ENCODE results near the gene MBLAC1.

MBLAC1 gene

GRCh38 chr7:100166970-100167911, 40.5 kb downstream of the MBLAC1 start:
- H3K27ac ChIP-seq (ENCODE audit: low read depth, low read length): no peak overlapping the region
- peak overlapping the region; percentile 71 for H3K4me3 ChIP-seq (ENCODE audit: low read depth, low read length)

GRCh38 chr7:100167912-100168323, 41.2 kb downstream of the MBLAC1 start:
- Histone ChIP-seq H3K27me3 (ENCODE audit: control insufficient read depth, insufficient read depth, low read length) (peaks cover 16% of the 10 kb centered on the region), H3K27ac (ENCODE audit: low read depth, low read length) (peak overlapping the region; percentile 59), H3K9ac (ENCODE audit: low read depth, low read length) (no peak overlapping the region), H3K9me3 (ENCODE audit: control insufficient read depth, insufficient read depth, low read length) (no peaks in the 10 kb centered on the region), H3K4me3 (ENCODE audit: low read depth, low read length) (peak overlapping the region; percentile 71), H3K4me1 (ENCODE audit: control insufficient read depth, insufficient read depth, low read length) (peaks cover 35% of the 10 kb centered on the region), H3K36me3 (ENCODE audit: control insufficient read depth, insufficient read depth, low read length) (no peaks in the 10 kb centered on the region)

More at GRCh38 chr7:100166970-100167911, 40.5 kb downstream of the MBLAC1 start:
- Histone ChIP-seq H3K9me3 (ENCODE audit: control insufficient read depth, insufficient read depth, low read length) (no peaks in the 10 kb centered on the region), H3K9ac (ENCODE audit: low read depth, low read length) (no peak overlapping the region), H3K27me3 (ENCODE audit: control insufficient read depth, insufficient read depth, low read length) (peaks cover 16% of the 10 kb centered on the region), H3K4me1 (ENCODE audit: control insufficient read depth, insufficient read depth, low read length) (peaks cover 37% of the 10 kb centered on the region), H3K36me3 (ENCODE audit: control insufficient read depth, insufficient read depth, low read length) (no peaks in the 10 kb centered on the region)

DNA sequence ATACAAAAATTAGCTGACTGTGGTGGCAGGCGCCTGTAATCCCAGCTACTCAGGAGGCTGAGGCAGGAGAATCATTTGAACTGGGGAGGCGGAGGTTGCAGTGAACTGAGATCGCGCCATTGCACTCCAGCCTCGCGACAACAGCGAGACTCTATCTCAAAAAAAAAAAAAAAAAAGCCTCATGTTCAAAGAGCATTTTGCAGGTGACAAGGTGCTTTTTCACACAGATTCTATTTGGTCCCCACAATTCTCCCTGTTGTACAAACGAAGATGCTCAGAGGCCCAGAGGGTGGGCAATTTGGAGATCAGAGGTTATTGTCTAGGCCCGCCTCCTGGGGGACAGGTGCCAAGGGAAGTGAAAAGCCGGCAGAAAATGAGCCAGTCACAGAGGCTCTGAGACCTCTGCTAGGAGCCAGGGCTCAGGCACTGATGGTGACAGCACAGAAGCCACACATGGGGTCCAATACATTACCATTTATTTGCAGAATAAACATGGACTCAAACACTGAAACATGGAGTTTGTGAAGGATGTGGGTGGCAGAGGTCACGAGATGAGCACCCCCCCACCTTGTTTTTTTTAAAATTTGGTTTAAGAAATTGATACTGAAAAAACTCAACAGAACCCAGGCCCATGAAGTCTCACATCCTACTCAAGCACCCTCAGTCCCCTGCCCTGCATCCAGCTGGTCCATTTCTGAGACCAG, 42.5 kb downstream of the MBLAC1 start:
- peaks cover 16% of the 10 kb centered on the region for H3K27me3 ChIP-seq (ENCODE audit: control insufficient read depth, insufficient read depth, low read length)
- no peak overlapping the region for H3K9ac ChIP-seq (ENCODE audit: low read depth, low read length)
- H3K36me3 ChIP-seq (ENCODE audit: control insufficient read depth, insufficient read depth, low read length): peaks cover 8% of the 10 kb centered on the region
- H3K4me3 ChIP-seq (ENCODE audit: low read depth, low read length): no peak overlapping the region
- H3K27ac ChIP-seq (ENCODE audit: low read depth, low read length): no peak overlapping the region
- H3K4me1 ChIP-seq (ENCODE audit: control insufficient read depth, insufficient read depth, low read length): peaks cover 31% of the 10 kb centered on the region
- no peaks in the 10 kb centered on the region for H3K9me3 ChIP-seq (ENCODE audit: control insufficient read depth, insufficient read depth, low read length)

DNA sequence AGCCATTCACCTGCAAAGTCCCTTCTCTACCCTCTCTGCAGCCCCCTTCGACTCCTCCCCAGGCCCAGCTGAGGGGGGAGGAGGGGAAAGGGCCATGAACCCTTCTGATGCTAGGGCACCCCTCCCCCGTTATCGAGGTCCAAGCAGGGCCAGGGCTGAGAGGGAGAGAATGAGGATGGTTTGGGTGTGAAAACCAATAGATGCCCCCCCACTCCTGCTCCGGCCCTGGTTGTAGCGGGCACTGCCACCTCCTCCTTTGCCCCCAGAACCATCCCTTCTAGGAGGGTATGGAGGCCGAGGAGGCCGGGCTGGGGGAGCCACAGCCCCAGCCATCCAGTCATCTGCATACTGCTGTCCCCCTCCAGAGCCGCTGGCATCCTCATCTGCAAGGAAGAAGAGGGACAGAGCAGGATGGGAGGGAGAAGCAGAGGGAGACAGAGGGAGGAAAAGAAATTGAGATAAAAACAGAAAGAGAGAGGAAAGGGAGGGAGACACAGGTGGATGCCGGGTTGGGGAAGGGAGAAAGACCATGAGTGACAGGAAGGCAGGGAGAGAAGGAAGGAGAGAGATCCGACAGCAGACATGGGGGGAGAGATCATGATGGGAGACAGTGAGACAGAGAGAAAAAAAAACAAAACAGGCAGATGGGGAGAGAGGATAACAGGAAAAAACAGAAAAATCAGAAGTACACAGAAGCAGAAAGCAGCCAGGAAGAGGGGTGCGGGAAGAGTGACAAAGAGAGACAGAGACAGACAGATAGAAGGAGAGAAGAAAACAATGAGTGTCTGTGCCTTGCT, 43.5 kb downstream of the MBLAC1 start:
- peaks cover 31% of the 10 kb centered on the region for H3K4me1 ChIP-seq (ENCODE audit: control insufficient read depth, insufficient read depth, low read length)
- H3K4me3 ChIP-seq (ENCODE audit: low read depth, low read length): peak overlapping the region; percentile 74; the same call in 1 of the 2 replicates
- H3K27ac ChIP-seq (ENCODE audit: low read depth, low read length): no peak overlapping the region
- no peaks in the 10 kb centered on the region for H3K9me3 ChIP-seq (ENCODE audit: control insufficient read depth, insufficient read depth, low read length)
- peaks cover 16% of the 10 kb centered on the region for H3K27me3 ChIP-seq (ENCODE audit: control insufficient read depth, insufficient read depth, low read length)
- no peak overlapping the region for H3K9ac ChIP-seq (ENCODE audit: low read depth, low read length)
- peaks cover 18% of the 10 kb centered on the region for H3K36me3 ChIP-seq (ENCODE audit: control insufficient read depth, insufficient read depth, low read length)

GRCh38 chr7:100171087-100171681, 44.4 kb downstream of the MBLAC1 start:
- Histone ChIP-seq H3K36me3 (ENCODE audit: control insufficient read depth, insufficient read depth, low read length) (peaks cover 22% of the 10 kb centered on the region), H3K4me3 (ENCODE audit: low read depth, low read length) (peak overlapping the region; percentile 74), H3K27me3 (ENCODE audit: control insufficient read depth, insufficient read depth, low read length) (peaks cover 15% of the 10 kb centered on the region), H3K4me1 (ENCODE audit: control insufficient read depth, insufficient read depth, low read length) (peaks cover 33% of the 10 kb centered on the region), H3K9ac (ENCODE audit: low read depth, low read length) (no peak overlapping the region), H3K9me3 (ENCODE audit: control insufficient read depth, insufficient read depth, low read length) (no peaks in the 10 kb centered on the region), H3K27ac (ENCODE audit: low read depth, low read length) (peak overlapping the region; percentile 20)

GRCh38 chr7:100171840-100172239, 45.1 kb downstream of the MBLAC1 start:
- H3K4me3 ChIP-seq (ENCODE audit: low read depth, low read length): peak overlapping the region; percentile 74
- peaks cover 22% of the 10 kb centered on the region for H3K36me3 ChIP-seq (ENCODE audit: control insufficient read depth, insufficient read depth, low read length)
- H3K27me3 ChIP-seq (ENCODE audit: control insufficient read depth, insufficient read depth, low read length): peaks cover 9% of the 10 kb centered on the region
- H3K9ac ChIP-seq (ENCODE audit: low read depth, low read length): no peak overlapping the region
- no peak overlapping the region for H3K27ac ChIP-seq (ENCODE audit: low read depth, low read length)
- H3K9me3 ChIP-seq (ENCODE audit: control insufficient read depth, insufficient read depth, low read length): no peaks in the 10 kb centered on the region
- peaks cover 34% of the 10 kb centered on the region for H3K4me1 ChIP-seq (ENCODE audit: control insufficient read depth, insufficient read depth, low read length)

GRCh38 chr7:100173806-100174495, 47.2 kb downstream of the MBLAC1 start:
- peaks cover 22% of the 10 kb centered on the region for H3K36me3 ChIP-seq (ENCODE audit: control insufficient read depth, insufficient read depth, low read length)
- no peak overlapping the region for H3K4me3 ChIP-seq (ENCODE audit: low read depth, low read length)
- H3K27me3 ChIP-seq (ENCODE audit: control insufficient read depth, insufficient read depth, low read length): peaks cover 14% of the 10 kb centered on the region
- H3K4me1 ChIP-seq (ENCODE audit: control insufficient read depth, insufficient read depth, low read length): peaks cover 22% of the 10 kb centered on the region
- no peak overlapping the region for H3K9ac ChIP-seq (ENCODE audit: low read depth, low read length)
- no peak overlapping the region for H3K27ac ChIP-seq (ENCODE audit: low read depth, low read length)
- no peaks in the 10 kb centered on the region for H3K9me3 ChIP-seq (ENCODE audit: control insufficient read depth, insufficient read depth, low read length)

DNA sequence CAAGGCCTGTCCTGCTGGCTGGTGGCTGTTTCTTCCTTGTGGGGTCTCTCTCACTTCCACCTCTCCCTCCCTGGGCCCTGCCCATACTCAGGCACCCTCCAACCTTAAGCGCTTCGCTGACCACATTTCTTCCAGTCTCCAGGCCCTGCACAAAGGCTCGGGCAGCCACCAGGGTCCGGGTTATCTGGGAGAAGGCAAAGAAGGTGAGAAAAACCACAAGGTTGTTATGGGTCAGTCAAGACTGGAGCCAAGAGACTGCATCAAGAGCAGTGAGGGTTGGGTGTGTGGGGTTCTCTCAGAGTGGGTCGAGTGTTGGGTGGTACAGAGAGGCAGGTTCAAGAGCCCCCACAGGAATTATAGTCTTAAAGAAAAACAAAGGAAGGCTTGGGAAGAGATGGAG, 47.8 kb downstream of the MBLAC1 start:
- Histone ChIP-seq H3K4me3 (ENCODE audit: low read depth, low read length) (no peak overlapping the region), H3K9ac (ENCODE audit: low read depth, low read length) (no peak overlapping the region), H3K36me3 (ENCODE audit: control insufficient read depth, insufficient read depth, low read length) (peaks cover 22% of the 10 kb centered on the region), H3K4me1 (ENCODE audit: control insufficient read depth, insufficient read depth, low read length) (peaks cover 18% of the 10 kb centered on the region), H3K27ac (ENCODE audit: low read depth, low read length) (no peak overlapping the region), H3K27me3 (ENCODE audit: control insufficient read depth, insufficient read depth, low read length) (peaks cover 14% of the 10 kb centered on the region), H3K9me3 (ENCODE audit: control insufficient read depth, insufficient read depth, low read length) (no peaks in the 10 kb centered on the region)

DNA sequence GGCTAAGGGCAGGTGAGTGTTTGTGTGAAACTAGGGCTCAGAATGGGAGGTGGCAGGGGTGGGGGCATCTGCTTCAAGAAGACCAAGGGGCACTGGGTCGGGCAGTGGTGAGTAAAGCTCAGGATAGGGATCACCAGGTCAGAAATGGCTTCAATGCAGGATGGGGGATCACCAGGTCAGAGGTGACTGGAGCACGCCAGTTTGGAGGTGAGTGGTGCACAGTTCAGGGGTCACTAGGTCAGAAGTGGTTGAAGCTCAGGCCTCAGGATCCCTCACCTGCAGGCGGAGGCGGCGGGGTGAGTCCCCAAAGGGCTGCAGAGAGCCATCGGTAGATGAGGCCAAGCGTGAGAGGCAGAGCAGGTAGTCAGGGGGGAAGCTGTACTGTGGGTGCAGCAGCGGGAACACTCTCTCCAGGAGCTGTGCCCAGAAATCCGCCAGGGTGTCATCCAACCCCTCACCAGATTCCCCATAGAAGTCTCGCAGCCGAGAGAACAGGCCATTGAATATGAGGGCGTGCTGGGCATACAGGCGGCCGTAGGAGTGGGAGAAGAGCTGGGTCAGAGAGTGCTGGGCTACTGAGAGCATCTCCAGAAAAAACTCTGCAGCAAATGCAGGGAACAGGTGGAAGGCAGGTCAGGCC, 48.6 kb downstream of the MBLAC1 start:
- Histone ChIP-seq H3K9ac (ENCODE audit: low read depth, low read length) (no peak overlapping the region), H3K27me3 (ENCODE audit: control insufficient read depth, insufficient read depth, low read length) (peaks cover 14% of the 10 kb centered on the region), H3K9me3 (ENCODE audit: control insufficient read depth, insufficient read depth, low read length) (no peaks in the 10 kb centered on the region), H3K36me3 (ENCODE audit: control insufficient read depth, insufficient read depth, low read length) (peaks cover 22% of the 10 kb centered on the region), H3K27ac (ENCODE audit: low read depth, low read length) (no peak overlapping the region), H3K4me3 (ENCODE audit: low read depth, low read length) (no peak overlapping the region), H3K4me1 (ENCODE audit: control insufficient read depth, insufficient read depth, low read length) (peaks cover 13% of the 10 kb centered on the region)

Measured in HUES48 (cell line).